GM21447 (cell line): ENCODE measurements around the gene ARMC9.

Experiments used
- ATAC-seq: cut with Tn5 transposase; IDR thresholded peaks from one replicate; pipeline ENCODE4 v1.9.1; 2021; ENCODE audit not compliant: unreplicated experiment

ARMC9 gene

DNA sequence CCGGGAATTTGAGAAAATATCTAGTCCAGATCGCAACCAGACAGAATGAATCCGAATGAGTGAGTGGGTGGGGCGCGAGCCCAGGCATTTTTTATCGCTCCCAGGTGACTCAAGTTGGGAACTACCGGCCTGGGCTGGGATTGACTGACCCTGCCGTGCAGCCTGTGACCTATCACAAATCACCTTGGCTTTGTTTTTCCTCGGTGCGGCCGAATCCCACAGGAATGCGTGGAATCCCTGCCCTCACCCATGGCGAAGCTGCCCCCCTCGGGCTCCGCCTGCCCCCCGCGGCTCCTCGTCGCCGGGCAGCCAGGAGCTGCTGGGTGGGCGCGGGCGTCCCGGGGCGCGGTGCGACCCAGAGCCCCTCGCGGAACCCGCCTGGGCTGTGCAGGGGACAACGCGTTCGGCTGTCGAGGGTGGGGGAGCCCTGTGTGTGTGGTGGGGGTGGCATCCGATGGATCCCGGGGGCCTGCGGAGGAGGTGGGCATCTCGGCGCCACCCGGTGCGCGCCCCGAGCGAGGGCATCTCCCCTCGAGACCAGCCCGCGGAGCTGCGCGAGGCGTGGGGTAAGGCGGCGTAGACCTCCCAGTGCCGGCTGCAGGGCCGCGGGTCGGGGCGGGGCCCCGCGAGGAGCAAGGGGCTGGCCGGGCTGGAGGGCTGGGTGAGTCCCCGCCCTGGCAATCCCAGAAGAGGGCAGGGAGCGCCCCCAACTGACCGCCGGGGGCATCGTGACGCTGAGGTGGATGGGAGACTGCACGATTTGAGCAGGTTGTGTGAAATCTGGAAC lies 213.6 kb downstream of the ARMC9 start:
- peak; percentile 98 for ATAC-seq

DNA sequence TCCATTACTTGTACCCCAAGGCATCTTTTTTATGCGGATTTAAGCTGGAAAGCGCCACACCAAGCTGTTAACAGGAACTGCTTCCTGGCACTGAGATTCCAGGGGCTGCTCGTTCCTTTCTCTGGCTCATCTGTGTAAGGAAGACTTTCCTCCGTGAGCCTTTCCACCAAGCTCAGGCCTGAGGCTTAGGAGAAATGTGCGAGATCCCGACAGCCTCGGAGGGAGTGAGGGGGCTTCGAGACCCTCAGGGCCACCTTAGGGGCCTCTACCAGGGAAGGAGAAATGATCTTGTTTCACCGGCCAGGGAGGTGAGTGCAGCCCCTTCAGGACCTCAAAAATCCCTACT lies 214.2 kb downstream of the ARMC9 start:
- no peak for ATAC-seq

DNA sequence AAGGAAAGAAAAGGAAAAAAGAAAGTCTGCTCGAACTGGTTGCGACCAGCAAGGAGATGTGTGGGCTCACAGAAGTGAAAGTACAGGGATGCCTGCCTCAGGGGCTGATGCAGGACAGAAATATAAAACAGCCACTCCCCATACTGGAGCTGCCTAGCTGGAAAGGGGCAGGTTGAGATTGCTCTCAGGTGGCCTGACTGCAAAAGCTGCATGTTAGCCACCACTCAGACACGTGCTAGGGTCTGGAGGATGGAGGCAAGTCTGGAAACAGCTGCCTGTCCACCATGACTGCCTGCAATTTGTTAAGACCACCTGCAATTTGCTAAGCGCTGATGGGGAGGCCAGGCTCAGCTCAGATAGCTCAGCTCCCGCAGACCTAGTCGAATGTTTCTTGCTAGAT lies 215.0 kb downstream of the ARMC9 start:
- no peak for ATAC-seq

DNA sequence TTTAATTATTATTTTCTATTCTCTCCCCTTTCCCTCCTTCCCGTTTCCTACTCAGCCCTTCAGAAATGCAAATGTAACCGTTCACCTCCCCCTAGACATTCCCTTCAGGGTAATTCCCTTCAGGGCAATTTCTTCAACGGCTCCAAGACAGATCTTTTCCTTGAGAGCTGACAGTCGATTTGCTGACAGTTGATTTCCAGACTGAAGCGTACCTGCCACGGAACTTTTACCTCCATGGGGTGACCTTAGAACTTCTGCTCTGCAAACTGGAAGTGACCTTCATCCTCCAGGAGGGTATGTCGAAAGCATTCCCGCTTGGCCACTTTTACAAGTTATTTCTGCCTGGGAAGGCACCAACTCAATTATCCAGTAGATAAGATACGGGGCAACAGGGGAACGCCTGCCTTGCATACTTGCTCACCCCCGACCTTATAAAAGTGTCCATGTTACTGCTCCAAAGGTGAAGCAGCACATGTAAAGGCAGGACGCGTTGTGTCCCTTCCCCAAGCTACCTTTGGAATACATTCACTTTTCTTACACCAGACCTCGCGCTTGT lies 215.6 kb downstream of the ARMC9 start:
- no peak for ATAC-seq

DNA sequence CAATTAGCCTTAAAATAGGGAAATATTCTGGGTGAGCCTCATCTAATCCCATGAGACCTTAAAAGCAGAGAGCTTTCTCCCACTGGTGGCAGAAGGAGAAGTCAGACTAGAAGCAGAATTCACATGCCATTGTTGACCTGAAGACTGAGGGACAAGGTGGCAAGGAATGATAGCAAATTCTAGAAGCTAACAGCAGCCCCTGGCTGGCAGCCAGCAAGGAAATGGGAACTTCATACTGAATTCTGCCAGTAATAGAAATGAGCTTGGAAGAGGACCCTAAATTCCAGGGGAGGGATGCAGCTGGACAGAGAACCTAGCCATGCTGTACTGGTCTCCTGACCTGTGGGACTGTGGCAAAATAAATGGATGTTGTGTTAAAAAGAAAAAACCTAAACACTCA lies 216.6 kb downstream of the ARMC9 start:
- no peak for ATAC-seq

DNA sequence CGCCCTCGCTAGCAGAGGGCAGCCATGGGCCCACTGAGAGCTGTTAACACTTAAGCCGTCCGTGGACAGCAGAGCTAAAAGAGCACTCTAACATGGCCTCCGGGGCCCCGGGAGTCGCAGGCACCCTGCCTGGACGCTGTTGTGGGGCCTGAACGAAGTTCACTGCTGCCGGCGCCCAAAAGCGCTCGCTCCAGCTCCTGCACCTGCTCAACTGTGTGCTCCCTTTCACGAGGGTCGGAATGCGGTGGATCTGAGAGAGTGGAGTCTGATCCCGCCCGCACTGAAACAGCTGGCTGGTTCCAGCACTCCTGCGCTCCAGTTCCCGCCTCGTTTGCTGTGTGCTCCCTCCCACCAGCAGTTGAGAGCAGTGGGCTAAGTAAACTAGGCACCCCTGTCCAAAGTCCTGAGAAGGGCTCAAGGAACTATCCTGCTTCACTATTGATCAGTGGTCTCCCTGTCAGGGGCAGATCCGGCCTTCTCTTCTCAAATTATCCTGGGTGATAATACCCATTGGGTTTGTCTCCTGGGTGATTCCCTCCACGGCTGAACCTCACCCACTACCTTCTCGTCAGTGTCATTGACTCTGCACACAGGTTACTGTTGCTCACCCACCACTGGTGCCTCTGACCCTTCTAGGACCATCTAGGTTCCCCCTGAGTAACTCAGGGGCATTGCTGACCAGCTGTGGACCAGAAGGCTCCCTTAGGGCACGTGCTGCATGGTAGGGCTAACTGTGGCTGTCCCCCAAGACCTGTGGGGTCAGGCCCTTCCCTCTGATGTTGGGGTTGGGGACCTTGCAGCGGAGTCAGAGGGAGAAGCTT lies 220.6 kb downstream of the ARMC9 start:
- no peak for ATAC-seq

DNA sequence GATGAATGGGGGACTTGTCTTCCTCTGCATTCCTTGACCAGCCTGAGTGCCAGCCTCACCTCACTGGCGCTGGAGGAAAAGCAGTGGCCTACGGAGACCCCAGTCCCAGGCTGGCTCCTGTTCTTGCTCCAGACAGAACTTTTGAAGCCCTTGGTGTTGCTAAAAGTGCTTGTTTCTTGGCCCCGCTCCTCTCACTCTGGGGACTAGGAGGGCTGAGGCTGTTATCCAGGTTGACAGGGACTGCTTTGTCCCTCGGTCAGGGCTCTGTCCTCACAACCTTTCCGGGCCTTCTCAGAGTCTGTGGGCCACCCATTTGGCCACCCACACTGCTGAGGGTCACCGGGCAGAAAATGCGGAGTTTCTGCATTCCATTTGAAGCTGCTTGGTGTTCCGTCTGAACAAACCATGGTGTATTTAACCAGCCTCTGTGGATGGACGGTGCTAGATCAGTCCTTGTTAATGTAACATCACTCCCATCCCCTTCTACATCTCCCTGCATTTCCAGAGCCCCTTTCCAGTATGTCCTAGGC lies 222.7 kb downstream of the ARMC9 start:
- ATAC-seq: no peak

DNA sequence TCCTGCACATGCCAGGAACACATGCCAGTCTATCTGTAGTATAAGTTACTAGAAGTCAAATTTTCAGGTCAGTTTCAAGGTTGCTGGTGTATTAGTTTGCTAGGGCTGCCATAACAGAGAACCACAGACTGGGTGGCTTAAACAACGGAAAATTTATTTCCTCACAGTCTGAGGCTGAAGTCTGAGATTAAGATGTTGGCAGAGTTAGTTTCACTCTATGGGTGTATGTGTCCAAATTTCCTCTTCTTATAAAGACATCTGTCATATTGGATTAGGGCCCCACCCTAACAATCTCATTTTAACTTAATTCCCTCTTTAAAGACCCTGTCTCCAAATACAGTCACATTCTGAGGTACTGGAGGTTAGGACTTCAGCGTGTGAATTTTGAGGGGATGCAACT lies 223.6 kb downstream of the ARMC9 start:
- ATAC-seq: no peak

DNA sequence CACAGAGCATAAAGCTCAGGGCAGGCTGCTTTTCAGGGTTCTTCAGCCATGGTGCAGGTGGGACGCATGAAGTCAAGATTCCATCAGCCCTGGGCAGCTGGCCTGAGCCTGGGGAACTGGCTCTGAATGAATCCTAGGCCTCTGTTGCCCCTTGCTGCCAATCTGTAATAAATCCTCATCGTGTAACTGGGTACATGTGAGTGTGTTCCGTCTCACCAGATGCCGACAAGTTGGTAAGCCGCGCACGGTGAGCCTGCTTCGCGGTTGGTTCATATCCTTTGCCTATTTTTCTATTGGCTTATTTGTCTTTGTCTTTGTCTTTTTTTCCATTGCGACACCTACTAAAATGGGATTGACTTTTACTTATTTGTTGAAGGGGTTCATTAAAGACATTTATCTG lies 224.7 kb downstream of the ARMC9 start:
- ATAC-seq: no peak
